ENCODE results near the gene OR4D1. TPM values are rescaled to one million over a fixed set of nuclear protein-coding genes. Genes with fewer than 3 reads are reported as not detected.

OR4D1 gene
- total and polyA plus RNA-seq, 2 of the 8 experiments (the other 6 are each of a cell fraction or from before 2014, with no cell fraction given) = 0.32 to 0.39 TPM

DNA sequence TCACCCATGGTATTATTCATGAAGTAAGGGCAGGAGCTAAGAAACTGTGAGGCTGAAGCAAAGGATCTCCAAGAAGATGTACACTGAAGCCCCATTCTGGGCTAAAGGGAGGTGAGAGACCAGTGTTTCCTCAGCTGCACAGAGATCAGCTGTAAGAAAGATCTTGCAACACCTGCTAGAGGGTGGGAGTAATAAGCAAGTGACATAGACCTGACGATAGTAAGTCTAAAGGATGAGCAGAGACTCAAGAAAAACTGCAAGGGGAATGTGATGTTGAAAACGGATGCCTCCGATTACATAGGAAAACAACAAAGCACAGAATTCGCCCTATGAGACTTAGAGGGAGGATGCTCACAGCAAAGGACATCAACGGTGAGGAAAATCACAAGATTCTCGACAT, 18.5 kb downstream of the OR4D1 start, which contains the start of gene OR4D2:
Gene OR4D2 (plus strand): TSS at position 301 of the 400 bp plus-strand sequence. CDS start 2,674 bp downstream, outside the sequence.
- H3K36me3 ChIP-seq (ENCODE audit: control insufficient read depth in 2 of 4, insufficient read depth in 4 of 4, low read length in 3 of 4) = no peaks in the 10 kb centered on the region
- H3K4me1 ChIP-seq (replicated peaks in 1 of 4; ENCODE audit: control insufficient read depth in 3 of 4, insufficient read depth in 4 of 4, low read length in 3 of 4) = no peaks in the 10 kb centered on the region
- H3K18ac ChIP-seq (ENCODE audit: extremely low read depth, low read length) = no peak within 1 kb of the TSS
- H3K4me3 ChIP-seq (ENCODE audit: extremely low read depth in 1 of 4, insufficient read depth in 2 of 4, low read depth in 3 of 4, low read length in 4 of 4) = no peak within 1 kb of the TSS
- no peaks in the 10 kb centered on the region for H3K79me2 ChIP-seq (ENCODE audit: control insufficient read depth in 1 of 2, insufficient read depth in 2 of 2, low read length in 2 of 2)
- DNase-seq (ENCODE audit: low read depth in 1 of 2, low spot score in 2 of 2) (no peak), FAIRE-seq (no peak)
- no peaks in the 10 kb centered on the region for H4K20me1 ChIP-seq (replicated peaks in 1 of 2; ENCODE audit: control insufficient read depth in 1 of 2, insufficient read depth in 2 of 2, low read length in 2 of 2)
- H3K9me3 ChIP-seq (ENCODE audit: insufficient read depth in 2 of 2, low read depth in 1 of 2, low read length in 1 of 2) = no peaks in the 10 kb centered on the region
- H3K4me2 ChIP-seq (ENCODE audit: insufficient read depth in 1 of 2, low read depth in 2 of 2, low read length in 2 of 2) = no peak within 1 kb of the TSS
- no peak within 1 kb of the TSS for H2AFZ ChIP-seq (ENCODE audit: low read length)
- WGBS, 2 experiments (ENCODE audit: extremely low coverage in 1 of 2, insufficient coverage in 1 of 2, insufficient read length in 1 of 2, insufficient replicate concordance in 2 of 2, low coverage in 1 of 2, low lambda C conversion rate in 2 of 2, missing lambda C conversion rate in 1 of 2) = 84% methylated on average over 6 of the region's 6 CpGs; no CpG with 5 or more reads in 1 of the 2 experiments
- no peak within 1 kb of the TSS for H2BK5ac ChIP-seq (ENCODE audit: low read depth, low read length)
- H2AK5ac ChIP-seq (ENCODE audit: low read depth, low read length) = no peak within 1 kb of the TSS
- H3K79me1 ChIP-seq (ENCODE audit: low read depth, low read length) = no peaks in the 10 kb centered on the region
- H3K4ac ChIP-seq (replicated peaks; ENCODE audit: insufficient read length, low read depth, low read length) = no peak within 1 kb of the TSS
- no peak within 1 kb of the TSS for H2BK120ac ChIP-seq (replicated peaks; ENCODE audit: low read depth, low read length)
- H2BK15ac ChIP-seq (ENCODE audit: low read length) = no peak within 1 kb of the TSS
- no peak within 1 kb of the TSS for H4K5ac ChIP-seq (ENCODE audit: insufficient read length, low read depth, low read length)
- H3K9ac ChIP-seq (replicated peaks in 1 of 4; ENCODE audit: extremely low read depth in 1 of 4, low read depth in 3 of 4, low read length in 3 of 4) = no peak within 1 kb of the TSS
- POLR2A ChIA-PET (ENCODE audit: partially characterized antibody) = no interaction called here
- no peaks in the 10 kb centered on the region for H3K23me2 ChIP-seq (ENCODE audit: low read depth, low read length)
- no peak within 1 kb of the TSS for H3K14ac ChIP-seq (ENCODE audit: insufficient read length)
- peaks cover 0 to 4% (median under 1%) of the 10 kb centered on the region in 4 experiments; a peak in 2 of 7 replicates for H3K27me3 ChIP-seq (replicated peaks in 1 of 4; ENCODE audit: control insufficient read depth in 3 of 4, extremely low read depth in 1 of 4, insufficient read depth in 3 of 4, low read length in 3 of 4)
- no peak within 1 kb of the TSS for H3K56ac ChIP-seq (replicated peaks; ENCODE audit: insufficient read length, low read depth, low read length)
- CTCF ChIA-PET (ENCODE audit: partially characterized antibody) = interaction anchor here (11.5 kb wide), 1 partner anchor 45 kb away, joined by 71 read pairs; no protein-coding TSS in a partner anchor
- H4K8ac ChIP-seq (ENCODE audit: extremely low read depth, insufficient read depth, low read length) = no peak within 1 kb of the TSS
- H2BK12ac ChIP-seq (ENCODE audit: low read depth, low read length) = no peak within 1 kb of the TSS
- H2BK20ac ChIP-seq (ENCODE audit: low read length) = no peak within 1 kb of the TSS
- H4K91ac ChIP-seq (replicated peaks; ENCODE audit: insufficient read length, low read length) = no peak within 1 kb of the TSS
- no peak within 1 kb of the TSS for H3K27ac ChIP-seq (ENCODE audit: low read depth, low read length)
- no peak within 1 kb of the TSS for H3K23ac ChIP-seq (ENCODE audit: insufficient read length)
- no peak for TF ChIP-seq CTBP2 (IDR thresholded peaks at IDR 0.05; ENCODE audit: borderline replicate concordance, insufficient read depth, insufficient read length, low read length)
- TF ChIP-seq JUND (IDR thresholded peaks at IDR 0.05; ENCODE audit: low read length) = no peak
- no peak for TF ChIP-seq GTF2F1 (IDR thresholded peaks at IDR 0.05; ENCODE audit: borderline replicate concordance, low read depth, low read length)
- TF ChIP-seq RNF2 (IDR thresholded peaks at IDR 0.05; ENCODE audit: borderline replicate concordance, low read depth, low read length, missing control alignments, poor library complexity, severe bottlenecking) = no peak
- TF ChIP-seq KDM1A (IDR thresholded peaks at IDR 0.05; ENCODE audit: borderline replicate concordance, low read length) = no peak
- no peak for TF ChIP-seq CHD1 (IDR thresholded peaks at IDR 0.05; ENCODE audit: low read depth, low read length)
- TF ChIP-seq EP300 (IDR thresholded peaks at IDR 0.05; ENCODE audit: borderline replicate concordance in 1 of 2, low read depth in 2 of 2, low read length in 2 of 2) = no peak
- TF ChIP-seq PHF8 (conservative IDR thresholded peaks at IDR 0.05; ENCODE audit: low read depth, low read length) = no peak
- TF ChIP-seq ZNF274 (IDR thresholded peaks at IDR 0.05; ENCODE audit: borderline replicate concordance, extremely low read depth, low read length) = no peak
- TF ChIP-seq, protein P1, sequence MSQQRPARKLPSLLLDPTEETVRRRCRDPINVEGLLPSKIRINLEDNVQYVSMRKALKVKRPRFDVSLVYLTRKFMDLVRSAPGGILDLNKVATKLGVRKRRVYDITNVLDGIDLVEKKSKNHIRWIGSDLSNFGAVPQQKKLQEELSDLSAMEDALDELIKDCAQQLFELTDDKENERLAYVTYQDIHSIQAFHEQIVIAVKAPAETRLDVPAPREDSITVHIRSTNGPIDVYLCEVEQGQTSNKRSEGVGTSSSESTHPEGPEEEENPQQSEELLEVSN (IDR thresholded peaks at IDR 0.05) = no peak
- TF ChIP-seq NRF1 (IDR thresholded peaks at IDR 0.05; ENCODE audit: low read depth, low read length) = no peak
- TF ChIP-seq CBX8 (IDR thresholded peaks at IDR 0.05; ENCODE audit: borderline replicate concordance, low read depth, low read length) = no peak
- no peak for TF ChIP-seq SIRT6 (IDR thresholded peaks at IDR 0.05; ENCODE audit: low read length)

All from H1 (cell line).